AG04450 (cell line): ENCODE results near the gene TPRX1. TPM values are rescaled to one million over a fixed set of nuclear protein-coding genes. Genes with fewer than 3 reads are reported as not detected.
"Not testable (repeated sequence)": the region's sequence is repeated elsewhere in the genome, so short reads cannot be mapped to it uniquely, and the experiment has no call there.

Experiments used
- CTCF ChIA-PET: fragments of 300-600, 350-600 bp; formaldehyde crosslinking; extraction: SDS; loops from one replicate; lab custom pipeline; 2022; ENCODE audit warnings: antibody characterized with exemption, inconsistent platforms; lab: Charles Lee
- POLR2A ChIA-PET: fragments of 350-600 bp; formaldehyde crosslinking; extraction: SDS; loops from one replicate; lab custom pipeline; 2021; ENCODE audit warnings: antibody characterized with exemption, inconsistent platforms; lab: Yijun Ruan, JAX
- DNase-seq: peaks from one replicate; pipeline ENCODE4 v3.0.0-alpha.2; 2011; ENCODE audit warnings: low read depth, low spot score
- H3K27ac ChIP-seq: one replicate; pipeline ENCODE4 v1.5.1; 2012; ENCODE audit warnings: low read depth, low read length, control low read depth
- H3K27me3 ChIP-seq: one replicate; pipeline ENCODE4 v1.6.0; 2012; ENCODE audit warnings: low read length; ENCODE audit not compliant: control insufficient read depth, insufficient read depth
- H3K4me3 ChIP-seq: 2 replicates; pipeline ENCODE4 v1.5.1; 2011; ENCODE audit warnings: mild to moderate bottlenecking, low read depth, low read length, control low read depth
- H3K9me3 ChIP-seq: 2 replicates; pipeline ENCODE4 v1.5.1; 2012; ENCODE audit warnings: low read length; ENCODE audit not compliant: control insufficient read depth, insufficient read depth
- CTCF ChIP-seq: IDR thresholded peaks from 2 replicates; pipeline ENCODE4 v1.5.1; 2011; ENCODE audit warnings: low read depth, low read length, control low read depth, inconsistent platforms
- polyA plus RNA-seq: library from polyadenylated mRNA; depleted of rRNA; stranded (reverse); fragments of >200 nt; gene quantifications from 2 replicates; pipeline ENCODE4 v1.2.3, GENCODE V29; 2011

The TPRX1 gene
- polyA plus RNA-seq, 1 experiment = not detected

GRCh38 chr19:47794526-47794925 lies 9.8 kb downstream of the TPRX1 start:
- no peak for DNase-seq
- Histone ChIP-seq H3K27ac (no peak overlapping the region), H3K9me3 (no peaks in the 10 kb centered on the region), H3K27me3 (peaks cover 7% of the 10 kb centered on the region), H3K4me3 (no peak overlapping the region)
- TF ChIP-seq CTCF = no peak
- POLR2A ChIA-PET = no interaction called here
- CTCF ChIA-PET = interaction anchor here (0.7 to 2.2 kb wide), 2 partner anchors 20 to 69 kb away, joined by 6 to 7 read pairs; no protein-coding TSS in a partner anchor

- no peak for TF ChIP-seq CTCF
- ChIA-PET CTCF (interaction anchor here (0.7 to 2.0 kb wide), 4 partner anchors 13 to 356 kb away, joined by 3 to 10 read pairs (median 3); no protein-coding TSS in a partner anchor), POLR2A (no interaction called here)
- H3K27ac ChIP-seq = no peak overlapping the region
- no peaks in the 10 kb centered on the region for H3K27me3 ChIP-seq
- H3K4me3 ChIP-seq = no peak overlapping the region
- no peaks in the 10 kb centered on the region for H3K9me3 ChIP-seq
- DNase-seq = no peak
These were observed 11.7 kb downstream of the TPRX1 start for GRCh38 chr19:47792616-47793015.

- Histone ChIP-seq H3K27ac (no peak overlapping the region), H3K4me3 (no peak overlapping the region), H3K27me3 (no peaks in the 10 kb centered on the region), H3K9me3 (no peaks in the 10 kb centered on the region)
- POLR2A ChIA-PET = no interaction called here
- no peak for DNase-seq
- CTCF ChIA-PET = interaction anchor here (0.6 to 1.4 kb wide), 10 partner anchors 9 to 609 kb away, joined by 3 to 8 read pairs (median 4); no protein-coding TSS in a partner anchor
- TF ChIP-seq CTCF = peak; percentile 86
These were observed 13.9 kb downstream of the TPRX1 start for GRCh38 chr19:47790398-47790814.

GRCh38 chr19:47789811-47790210 lies 14.5 kb downstream of the TPRX1 start:
- H3K27ac ChIP-seq, DNase-seq, H3K4me3 ChIP-seq, H3K9me3 ChIP-seq, H3K27me3 ChIP-seq, POLR2A ChIA-PET: not testable (repeated sequence)
- CTCF ChIA-PET = interaction anchor here (0.6 to 2.4 kb wide), 12 partner anchors 9 to 608 kb away, joined by 3 to 17 read pairs (median 4); no protein-coding TSS in a partner anchor

GRCh38 chr19:47787307-47787706 lies 17.0 kb downstream of the TPRX1 start:
- ChIA-PET POLR2A (interaction anchor here (0.7 kb wide), 1 partner anchor 56 kb away, joined by 7 read pairs; no protein-coding TSS in a partner anchor), CTCF (interaction anchor here (0.6 to 2.4 kb wide), 4 partner anchors 21 to 87 kb away, joined by 4 to 17 read pairs (median 6); partner anchors contain the start of gene EHD2)
- not testable (repeated sequence) for DNase-seq, H3K27ac ChIP-seq, H3K27me3 ChIP-seq, H3K9me3 ChIP-seq, H3K4me3 ChIP-seq

GRCh38 chr19:47786566-47786965 lies 17.8 kb downstream of the TPRX1 start:
- POLR2A ChIA-PET = no interaction called here
- TF ChIP-seq CTCF = no peak
- Histone ChIP-seq H3K4me3 (no peak overlapping the region), H3K27me3 (no peaks in the 10 kb centered on the region), H3K27ac (no peak overlapping the region), H3K9me3 (no peaks in the 10 kb centered on the region)
- CTCF ChIA-PET = interaction anchor here (0.6 kb wide), 1 partner anchor 81 kb away, joined by 4 read pairs; no protein-coding TSS in a partner anchor
- DNase-seq = no peak
